ENCODE data around the gene OR12D1.

- no peak for TF ChIP-seq CTCF (IDR thresholded peaks at IDR 0.05)
- TF ChIP-seq POLR2A (IDR thresholded peaks at IDR 0.05), result no peak
Observed at GRCh38 chr6:29395331-29395730, 19.4 kb upstream of the OR12D1 start, which contains the start of gene OR12D2.

Data from uterus (tissue), 2 donors.